Astrocyte (in vitro differentiated cells and primary cell): Measurements from ENCODE around the gene TLR5.

Experiments used
- EZH2 ChIP-seq: IDR thresholded peaks from 2 replicates; pipeline ENCODE4 v1.6.1; 2012; ENCODE audit warnings: mild to moderate bottlenecking, low read length, inconsistent platforms; ENCODE audit not compliant: insufficient read depth
- TF ChIP-seq, protein P1 (sequence below): IDR thresholded peaks from 2 replicates; pipeline ENCODE4 v1.5.1; 2011; ENCODE audit warnings: low read depth, mild to moderate bottlenecking, inconsistent platforms, low read length, moderate library complexity; ENCODE audit not compliant: insufficient read depth

DNA sequence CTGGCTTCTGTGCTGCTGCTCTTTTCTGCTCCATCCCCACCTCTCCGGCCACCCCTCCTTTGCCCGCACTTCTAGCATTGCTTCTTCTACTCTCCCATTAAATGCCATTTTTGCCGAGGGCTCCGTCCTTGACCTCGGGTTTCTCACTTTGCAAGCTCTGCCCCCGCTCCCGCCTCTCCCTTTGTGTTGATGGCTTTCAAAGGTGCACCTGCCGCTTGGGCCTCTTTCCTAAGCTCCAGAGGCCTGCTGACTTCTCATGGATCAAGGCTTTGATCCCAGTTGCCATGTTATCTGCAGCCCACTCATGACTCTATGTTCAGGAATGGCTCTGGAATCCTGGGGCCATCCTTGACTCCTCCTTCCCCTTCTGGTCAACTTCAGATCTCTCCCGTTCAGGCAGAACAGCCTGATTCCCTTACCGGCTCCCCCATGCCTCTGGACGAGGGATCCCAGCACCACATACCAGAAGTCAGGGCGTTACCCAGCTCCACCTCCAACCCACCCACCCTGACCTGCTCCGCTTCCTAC is 54.3 kb downstream of the TLR5 start:
- TF ChIP-seq, protein P1, sequence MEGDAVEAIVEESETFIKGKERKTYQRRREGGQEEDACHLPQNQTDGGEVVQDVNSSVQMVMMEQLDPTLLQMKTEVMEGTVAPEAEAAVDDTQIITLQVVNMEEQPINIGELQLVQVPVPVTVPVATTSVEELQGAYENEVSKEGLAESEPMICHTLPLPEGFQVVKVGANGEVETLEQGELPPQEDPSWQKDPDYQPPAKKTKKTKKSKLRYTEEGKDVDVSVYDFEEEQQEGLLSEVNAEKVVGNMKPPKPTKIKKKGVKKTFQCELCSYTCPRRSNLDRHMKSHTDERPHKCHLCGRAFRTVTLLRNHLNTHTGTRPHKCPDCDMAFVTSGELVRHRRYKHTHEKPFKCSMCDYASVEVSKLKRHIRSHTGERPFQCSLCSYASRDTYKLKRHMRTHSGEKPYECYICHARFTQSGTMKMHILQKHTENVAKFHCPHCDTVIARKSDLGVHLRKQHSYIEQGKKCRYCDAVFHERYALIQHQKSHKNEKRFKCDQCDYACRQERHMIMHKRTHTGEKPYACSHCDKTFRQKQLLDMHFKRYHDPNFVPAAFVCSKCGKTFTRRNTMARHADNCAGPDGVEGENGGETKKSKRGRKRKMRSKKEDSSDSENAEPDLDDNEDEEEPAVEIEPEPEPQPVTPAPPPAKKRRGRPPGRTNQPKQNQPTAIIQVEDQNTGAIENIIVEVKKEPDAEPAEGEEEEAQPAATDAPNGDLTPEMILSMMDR: no peak
- TF ChIP-seq EZH2: no peak
